Measurements from ENCODE around the gene ZNF211.

ZNF211 gene

GRCh38 chr19:57632987-57633831 lies at the start of gene ZNF211:
ZNF211 (plus strand) TSS chr19:57633168; CDS start chr19:57633347, 179 bp downstream.
- peak; percentile 93 for DNase-seq

GRCh38 chr19:57583521-57584416 lies 49.2 kb upstream of the ZNF211 start, which contains the start of gene ZIK1:
ZIK1 (plus strand) TSS chr19:57584145; CDS start chr19:57584357, 212 bp downstream.
- DNase-seq, result peak; percentile 77

GRCh38 chr19:57587529-57587928 lies 45.4 kb upstream of the ZNF211 start:
- DNase-seq, result no peak

DNA sequence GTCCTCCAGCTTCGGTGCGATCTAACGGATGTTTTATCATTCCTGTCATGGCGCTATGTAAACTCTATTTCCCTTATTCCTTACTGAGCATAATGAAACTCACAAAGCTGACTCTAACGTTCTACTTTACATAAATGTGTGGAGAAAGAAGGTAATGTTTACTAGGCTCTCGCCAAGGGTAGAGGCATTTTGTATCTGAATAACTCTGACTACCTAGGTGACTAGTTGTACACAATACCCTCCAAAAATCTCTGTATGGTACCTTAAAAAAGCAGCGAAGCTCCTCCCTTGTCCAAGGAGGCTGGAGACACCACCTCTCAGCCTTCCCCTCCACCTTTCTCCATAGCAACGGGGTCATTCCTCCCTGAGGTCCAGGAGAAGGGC lies 33.6 kb upstream of the ZNF211 start:
- no peak for DNase-seq

DNA sequence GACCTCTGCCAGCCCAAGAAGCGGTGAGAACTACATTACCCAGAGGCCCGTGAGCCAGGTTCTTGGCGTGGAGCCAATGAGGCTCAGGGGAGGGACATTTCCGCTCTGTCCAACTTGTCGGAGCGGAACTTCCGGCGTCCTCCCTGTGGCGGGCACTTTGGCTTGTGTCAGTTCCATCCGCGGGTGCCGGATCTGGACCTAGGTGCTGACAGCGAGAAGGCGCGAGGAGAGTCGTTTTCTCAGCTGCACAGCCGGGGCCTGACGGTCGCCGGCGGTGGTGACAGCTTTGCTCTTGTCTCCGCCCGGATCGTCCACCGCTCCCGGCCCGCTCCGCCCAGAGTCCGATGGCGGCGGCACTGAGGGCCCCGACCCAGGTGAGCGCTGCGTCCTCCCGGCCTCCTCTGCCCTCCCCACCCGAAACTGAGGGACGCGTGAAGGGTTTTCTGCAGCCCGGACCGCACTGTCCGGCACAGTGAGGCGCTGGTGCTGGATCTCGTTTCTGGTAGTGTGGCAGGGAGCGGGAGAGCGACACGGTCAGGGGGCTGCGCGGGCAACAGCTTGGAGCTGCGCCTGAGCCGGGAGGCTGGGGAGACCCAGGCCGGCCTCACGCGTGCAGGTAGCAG lies 33.1 kb upstream of the ZNF211 start, which contains the start of gene ZNF530:
ZNF530 (plus strand) TSS at position 125 of the 623 bp plus-strand sequence. CDS start 4,461 bp downstream, outside the sequence.
- peak; percentile 91 for DNase-seq

DNA sequence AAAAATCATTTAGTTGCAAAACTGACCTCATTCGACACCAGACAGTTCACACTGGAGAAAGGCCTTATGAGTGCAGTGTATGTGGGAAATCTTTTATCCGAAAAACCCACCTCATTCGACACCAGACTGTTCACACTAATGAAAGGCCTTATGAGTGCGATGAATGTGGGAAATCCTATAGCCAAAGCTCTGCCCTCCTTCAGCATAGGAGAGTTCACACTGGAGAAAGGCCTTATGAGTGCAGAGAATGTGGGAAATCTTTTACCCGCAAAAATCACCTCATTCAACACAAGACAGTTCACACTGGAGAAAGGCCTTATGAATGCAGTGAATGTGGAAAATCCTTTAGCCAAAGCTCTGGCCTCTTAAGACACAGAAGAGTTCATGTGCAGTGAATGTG lies 26.0 kb upstream of the ZNF211 start:
- no peak for DNase-seq

GRCh38 chr19:57611113-57611512 lies 21.9 kb upstream of the ZNF211 start:
- DNase-seq, result no peak

DNA sequence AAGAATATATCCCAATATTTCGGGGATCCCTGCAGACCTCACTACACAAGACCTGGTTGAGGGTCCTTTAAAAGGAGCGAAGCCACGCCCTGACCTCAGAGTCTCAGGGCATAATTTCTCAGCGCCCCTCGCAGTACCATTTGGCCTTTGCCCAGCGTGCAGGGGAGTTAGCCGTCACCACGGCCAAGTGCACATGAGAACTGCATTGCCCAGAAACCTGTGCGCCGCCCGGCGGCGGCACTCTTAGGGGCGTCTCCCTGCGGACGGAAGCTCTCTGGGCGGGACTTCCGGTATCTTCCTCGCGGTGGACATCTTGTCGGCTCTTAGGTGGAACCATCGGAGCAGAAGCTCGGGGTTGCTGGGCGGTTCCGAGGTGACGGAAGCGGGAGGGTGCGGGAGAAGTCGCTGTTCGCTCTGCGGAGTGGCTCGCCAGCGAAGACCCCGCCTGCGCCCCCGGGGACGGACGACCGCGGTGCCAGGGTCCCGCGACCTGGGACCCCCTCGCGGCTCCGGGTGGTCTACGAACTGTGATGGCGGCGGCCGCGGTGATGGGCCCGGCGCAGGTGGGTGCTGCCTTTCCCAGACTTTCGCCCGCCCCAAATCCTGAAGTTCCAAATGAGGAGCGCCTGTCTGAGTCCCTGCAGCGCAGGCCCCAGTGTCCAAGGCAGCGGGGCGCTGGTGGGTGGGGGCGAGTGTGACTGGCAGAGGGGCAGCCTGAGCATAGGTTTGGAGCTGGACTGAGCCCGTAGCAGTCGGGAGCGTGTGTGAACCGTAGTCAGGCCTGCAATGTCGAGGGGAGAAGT lies 18.8 kb upstream of the ZNF211 start, which contains the start of gene ZNF134:
ZNF134 (plus strand) TSS at position 302 of the 803 bp plus-strand sequence. CDS start 5,227 bp downstream, outside the sequence.
- DNase-seq, result peak; percentile 93

GRCh38 chr19:57615346-57615745 lies 17.6 kb upstream of the ZNF211 start:
- DNase-seq, result no peak

DNA sequence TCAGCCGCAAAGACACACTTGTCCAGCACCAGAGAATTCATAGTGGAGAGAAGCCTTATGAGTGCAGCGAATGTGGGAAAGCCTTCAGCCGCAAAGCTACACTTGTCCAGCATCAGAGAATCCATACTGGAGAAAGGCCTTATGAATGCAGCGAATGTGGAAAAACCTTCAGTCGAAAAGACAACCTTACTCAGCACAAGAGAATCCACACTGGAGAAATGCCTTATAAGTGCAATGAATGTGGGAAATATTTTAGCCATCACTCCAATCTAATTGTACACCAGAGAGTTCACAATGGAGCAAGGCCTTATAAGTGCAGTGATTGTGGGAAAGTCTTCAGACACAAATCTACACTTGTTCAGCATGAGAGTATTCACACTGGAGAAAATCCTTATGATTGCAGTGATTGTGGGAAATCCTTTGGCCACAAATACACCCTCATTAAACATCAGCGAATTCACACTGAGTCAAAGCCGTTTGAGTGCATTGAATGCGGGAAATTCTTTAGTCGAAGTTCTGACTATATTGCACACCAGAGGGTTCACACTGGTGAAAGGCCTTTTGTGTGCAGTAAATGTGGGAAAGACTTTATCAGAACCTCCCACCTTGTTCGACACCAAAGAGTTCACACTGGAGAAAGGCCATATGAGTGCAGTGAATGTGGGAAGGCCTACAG lies 12.2 kb upstream of the ZNF211 start:
- no peak for DNase-seq

DNA sequence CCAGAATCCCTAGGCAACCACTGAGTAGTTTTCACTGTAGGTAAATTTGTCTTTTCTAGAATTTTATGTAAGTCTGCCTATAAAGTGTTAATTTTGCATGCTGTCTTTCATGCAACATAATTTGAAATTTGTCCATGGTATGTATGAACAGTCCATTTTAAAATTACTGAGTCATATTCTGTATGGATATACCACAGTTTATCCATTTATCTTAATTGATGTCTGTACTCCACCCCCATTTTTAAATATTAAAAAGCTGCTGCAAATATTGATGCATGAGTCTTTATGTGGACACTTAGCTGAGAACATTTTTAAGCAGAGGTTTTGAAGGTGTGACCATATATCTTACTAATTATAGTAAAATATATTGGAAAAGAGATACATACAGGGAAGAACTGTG lies 9.9 kb upstream of the ZNF211 start:
- no peak for DNase-seq

DNA sequence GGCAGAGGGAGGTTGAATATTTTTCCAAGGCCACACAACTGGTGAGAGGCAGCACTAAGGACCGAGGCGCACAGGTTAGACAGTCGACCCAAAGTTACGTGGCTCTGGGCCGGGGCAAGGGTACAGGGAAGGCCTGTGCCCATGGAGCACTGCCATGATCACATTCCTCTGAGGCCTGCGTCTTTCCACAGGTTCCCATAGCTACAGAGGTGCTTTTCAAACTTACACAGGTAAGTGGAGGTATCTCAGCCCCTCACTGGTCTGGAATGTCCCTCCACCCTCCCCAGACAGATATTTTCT lies 814 bp downstream of the ZNF211 start:
- no peak for DNase-seq

GRCh38 chr19:57637379-57637778 lies 4.4 kb downstream of the ZNF211 start:
- DNase-seq, result no peak

GRCh38 chr19:57641715-57642234 lies 8.8 kb downstream of the ZNF211 start:
- DNase-seq, result no peak

GRCh38 chr19:57642396-57643046 lies 9.6 kb downstream of the ZNF211 start:
- no peak for DNase-seq

GRCh38 chr19:57643734-57644133 lies 10.8 kb downstream of the ZNF211 start:
- DNase-seq, result no peak

DNA sequence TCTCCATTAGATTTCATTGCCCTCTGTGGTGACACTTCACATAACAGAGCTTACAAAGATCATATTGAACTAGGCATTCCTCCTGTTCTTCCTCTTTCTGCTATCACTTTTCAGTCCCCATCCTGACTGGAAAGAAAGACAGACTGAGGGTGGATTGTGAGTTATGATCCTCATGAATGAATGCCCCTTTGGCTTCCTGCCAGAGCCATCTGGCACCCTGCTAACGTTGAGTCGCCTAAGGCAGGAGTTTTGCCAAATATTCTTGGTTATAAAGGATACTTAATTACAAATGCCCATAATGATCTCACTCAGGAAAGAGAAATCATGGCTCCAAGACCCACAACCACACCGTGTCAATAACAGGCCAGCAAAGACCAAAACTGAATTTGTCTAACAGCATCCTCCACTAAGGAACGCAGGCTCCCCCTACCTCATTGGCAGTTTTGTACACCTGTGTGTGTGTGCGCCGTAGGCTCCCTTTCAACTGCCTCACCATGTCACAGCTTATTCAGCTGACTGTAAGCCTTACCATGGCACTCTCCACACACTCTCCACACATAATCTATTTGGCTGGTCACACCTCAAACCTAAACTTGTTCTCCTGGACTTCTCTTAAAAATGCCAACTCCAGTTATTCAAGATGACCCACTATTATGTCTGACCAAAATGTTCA lies 15.5 kb downstream of the ZNF211 start:
- DNase-seq, result no peak

- no peak for DNase-seq
Measured at GRCh38 chr19:57651654-57651996, 18.7 kb downstream of the ZNF211 start.

- no peak for DNase-seq
Measured at GRCh38 chr19:57653689-57654088, 20.7 kb downstream of the ZNF211 start.

DNA sequence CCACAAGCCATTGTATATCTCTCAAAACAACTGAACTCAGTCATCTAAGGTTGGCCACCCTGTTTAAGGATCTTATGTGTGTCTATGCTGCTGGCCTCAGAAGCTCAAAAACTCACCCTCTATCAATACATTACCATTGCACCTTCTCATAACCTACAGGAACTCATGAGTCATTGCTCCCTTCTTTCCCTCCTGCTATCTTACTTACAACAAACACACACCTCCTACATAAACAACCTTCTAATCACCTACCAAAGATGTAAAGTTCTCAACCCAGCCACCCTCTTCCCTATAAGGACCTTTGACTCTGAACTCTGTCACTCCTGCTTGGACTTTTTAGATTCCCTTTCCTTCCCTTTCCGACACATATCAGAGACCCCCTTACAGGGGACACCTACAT lies 22.5 kb downstream of the ZNF211 start:
- no peak for DNase-seq

All from activated CD4-positive, alpha-beta T cell treated with anti-CD3 and anti-CD28 coated beads, Interleukin-2, Interleukin-6, amounts not matched to agents 100 ng/mL and 50 ng/mL, durations not matched to agents 16 hours and 8 hours (primary cell).